Fibroblast of the aortic adventitia (primary cell): Measurements from ENCODE around the gene CHST12. TPM values are rescaled to one million over a fixed set of nuclear protein-coding genes. Genes with fewer than 3 reads are reported as not detected.
"Not testable (repeated sequence)": the region's sequence is repeated elsewhere in the genome, so short reads cannot be mapped to it uniquely, and the experiment has no call there.

ENCODE experiments used
- DNase-seq: peaks from one replicate; pipeline ENCODE4 v3.0.0-alpha.2; 2010; ENCODE audit warnings: low read depth
- H3K4me3 ChIP-seq: 2 replicates; pipeline ENCODE4 v1.5.1; 2011; ENCODE audit warnings: low read depth, mild to moderate bottlenecking, control low read depth, low read length, moderate library complexity
- total RNA-seq: library from RNA; depleted of rRNA; stranded (reverse); fragments of >200 nt; gene quantifications from 2 replicates; pipeline ENCODE4 v1.2.3, GENCODE V29; 2012; ENCODE audit warnings: low replicate concordance
- TF ChIP-seq, protein P1 (sequence below): IDR thresholded peaks from 2 replicates; pipeline ENCODE4 v1.5.1; 2011; ENCODE audit warnings: mild to moderate bottlenecking, low read length, control low read depth, inconsistent platforms; ENCODE audit not compliant: insufficient read depth

The CHST12 gene
- total RNA-seq, 1 donor: 4.2 TPM

GRCh38 chr7:2451171-2452073 is 48.0 kb downstream of the CHST12 start:
- H3K4me3 ChIP-seq: peak overlapping the region; percentile 42
- peak; percentile 69 for DNase-seq
- TF ChIP-seq, protein P1, sequence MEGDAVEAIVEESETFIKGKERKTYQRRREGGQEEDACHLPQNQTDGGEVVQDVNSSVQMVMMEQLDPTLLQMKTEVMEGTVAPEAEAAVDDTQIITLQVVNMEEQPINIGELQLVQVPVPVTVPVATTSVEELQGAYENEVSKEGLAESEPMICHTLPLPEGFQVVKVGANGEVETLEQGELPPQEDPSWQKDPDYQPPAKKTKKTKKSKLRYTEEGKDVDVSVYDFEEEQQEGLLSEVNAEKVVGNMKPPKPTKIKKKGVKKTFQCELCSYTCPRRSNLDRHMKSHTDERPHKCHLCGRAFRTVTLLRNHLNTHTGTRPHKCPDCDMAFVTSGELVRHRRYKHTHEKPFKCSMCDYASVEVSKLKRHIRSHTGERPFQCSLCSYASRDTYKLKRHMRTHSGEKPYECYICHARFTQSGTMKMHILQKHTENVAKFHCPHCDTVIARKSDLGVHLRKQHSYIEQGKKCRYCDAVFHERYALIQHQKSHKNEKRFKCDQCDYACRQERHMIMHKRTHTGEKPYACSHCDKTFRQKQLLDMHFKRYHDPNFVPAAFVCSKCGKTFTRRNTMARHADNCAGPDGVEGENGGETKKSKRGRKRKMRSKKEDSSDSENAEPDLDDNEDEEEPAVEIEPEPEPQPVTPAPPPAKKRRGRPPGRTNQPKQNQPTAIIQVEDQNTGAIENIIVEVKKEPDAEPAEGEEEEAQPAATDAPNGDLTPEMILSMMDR: peak; percentile 91

DNA sequence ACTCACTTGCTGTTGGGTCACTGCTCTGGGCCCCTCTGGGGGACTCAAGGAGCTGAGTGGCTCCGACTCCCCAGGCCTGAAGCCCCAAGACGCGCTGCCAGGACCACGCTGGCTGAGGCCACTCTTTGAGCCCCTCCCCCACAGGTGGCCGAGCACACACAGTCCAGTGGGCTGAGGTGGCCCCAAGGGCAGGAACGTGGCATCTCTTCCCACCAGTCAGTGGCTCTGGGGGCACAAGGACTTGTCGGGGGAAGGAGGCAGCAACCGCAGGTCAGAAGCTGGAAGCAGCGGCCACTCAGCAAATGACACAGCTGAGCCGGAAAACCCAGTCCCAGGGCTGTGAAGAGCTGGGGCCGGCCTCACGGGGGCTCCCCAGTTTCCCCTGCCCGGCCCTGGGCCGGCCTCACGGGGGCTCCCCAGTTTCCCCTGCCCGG is 48.7 kb downstream of the CHST12 start:
- no peak for DNase-seq
- TF ChIP-seq, protein P1: no peak
- no peak overlapping the region for H3K4me3 ChIP-seq

DNA sequence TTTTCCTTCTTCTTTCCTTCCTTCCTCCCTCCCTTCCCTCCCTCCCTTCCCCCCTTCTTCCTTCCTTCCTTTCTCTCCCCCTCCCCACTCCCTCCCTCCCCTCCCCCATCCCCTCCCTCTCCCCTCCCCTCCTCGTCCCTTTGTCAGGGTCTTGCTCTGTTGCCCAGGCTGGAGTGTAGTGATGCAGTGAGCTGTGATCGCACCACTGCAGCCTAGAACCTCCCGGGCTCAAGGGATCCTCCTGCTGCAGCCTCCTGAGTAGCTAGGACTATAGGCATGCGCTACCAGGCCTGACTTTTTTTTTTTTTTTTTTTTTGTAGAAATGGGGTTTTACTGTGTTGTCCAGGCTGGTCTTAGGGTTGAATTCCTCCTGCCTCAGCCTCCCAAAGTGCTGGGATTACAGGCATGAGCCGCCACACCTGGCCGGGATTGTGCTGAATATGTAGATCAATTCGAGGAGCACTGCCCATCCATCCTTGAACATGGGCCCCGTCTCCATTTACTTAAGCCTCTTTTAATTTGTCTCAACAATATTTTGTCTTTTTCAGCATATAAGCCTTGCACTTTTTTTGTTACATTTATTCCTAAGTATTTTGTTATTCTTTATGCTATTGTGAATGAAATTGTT is 49.3 kb downstream of the CHST12 start:
- no peak for DNase-seq
- TF ChIP-seq, protein P1: no peak
- H3K4me3 ChIP-seq: no peak overlapping the region

DNA sequence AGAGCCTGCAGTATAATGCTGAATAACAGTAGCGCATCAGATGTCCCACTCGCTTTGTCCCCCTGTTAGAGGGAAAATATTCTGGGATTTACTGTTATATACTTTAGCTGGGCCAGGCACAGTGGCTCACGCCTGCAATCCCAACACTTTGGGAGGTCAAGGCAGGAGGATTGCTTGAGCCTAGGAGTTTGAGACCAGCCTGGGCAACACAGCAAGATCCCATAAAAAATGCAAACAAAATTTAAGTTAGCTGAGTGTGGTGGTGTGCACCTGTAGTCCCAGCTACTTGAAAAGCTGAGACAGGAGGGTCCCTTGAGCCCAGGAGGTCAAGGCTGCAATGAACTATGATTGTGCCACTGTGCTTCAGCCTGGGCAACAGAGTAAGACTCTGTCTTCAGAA is 50.4 kb downstream of the CHST12 start:
- not testable (repeated sequence) for H3K4me3 ChIP-seq, DNase-seq

- H3K4me3 ChIP-seq: no peak overlapping the region
- TF ChIP-seq, protein P1: no peak
- no peak for DNase-seq
These were observed 56.3 kb downstream of the CHST12 start for GRCh38 chr7:2459674-2460073.

DNA sequence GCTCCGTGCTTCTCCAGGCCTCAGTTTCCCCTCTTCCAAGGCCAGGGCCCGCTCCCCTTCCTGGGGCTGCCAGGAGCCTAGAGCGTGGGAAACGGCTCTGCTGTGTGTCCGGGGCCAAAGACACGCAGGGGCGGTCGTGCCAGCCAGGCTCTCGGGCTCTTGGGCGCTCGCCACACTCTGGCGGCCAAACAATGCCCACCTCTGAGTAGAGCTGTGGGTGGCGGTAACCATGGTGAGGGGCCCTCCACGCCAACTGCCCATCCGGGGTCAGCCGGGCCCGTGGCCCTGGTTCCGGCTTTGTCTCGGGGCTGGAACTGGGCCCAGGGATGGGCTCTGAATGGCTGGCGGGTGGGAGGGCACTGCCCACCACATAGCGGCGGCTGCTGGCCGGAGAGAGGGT is 56.8 kb downstream of the CHST12 start:
- H3K4me3 ChIP-seq: no peak overlapping the region
- no peak for DNase-seq
- TF ChIP-seq, protein P1: no peak

GRCh38 chr7:2460641-2461040 is 57.2 kb downstream of the CHST12 start:
- DNase-seq: no peak
- no peak overlapping the region for H3K4me3 ChIP-seq
- TF ChIP-seq, protein P1: no peak
